ENCODE measurements around the gene RLN3.
A peak's percentile ranks its signal among the peaks of the same experiment; 100 is the strongest.
"Not testable (repeated sequence)": the region's sequence is repeated elsewhere in the genome, so short reads cannot be mapped to it uniquely, and the experiment has no call there.

Gene RLN3

DNA sequence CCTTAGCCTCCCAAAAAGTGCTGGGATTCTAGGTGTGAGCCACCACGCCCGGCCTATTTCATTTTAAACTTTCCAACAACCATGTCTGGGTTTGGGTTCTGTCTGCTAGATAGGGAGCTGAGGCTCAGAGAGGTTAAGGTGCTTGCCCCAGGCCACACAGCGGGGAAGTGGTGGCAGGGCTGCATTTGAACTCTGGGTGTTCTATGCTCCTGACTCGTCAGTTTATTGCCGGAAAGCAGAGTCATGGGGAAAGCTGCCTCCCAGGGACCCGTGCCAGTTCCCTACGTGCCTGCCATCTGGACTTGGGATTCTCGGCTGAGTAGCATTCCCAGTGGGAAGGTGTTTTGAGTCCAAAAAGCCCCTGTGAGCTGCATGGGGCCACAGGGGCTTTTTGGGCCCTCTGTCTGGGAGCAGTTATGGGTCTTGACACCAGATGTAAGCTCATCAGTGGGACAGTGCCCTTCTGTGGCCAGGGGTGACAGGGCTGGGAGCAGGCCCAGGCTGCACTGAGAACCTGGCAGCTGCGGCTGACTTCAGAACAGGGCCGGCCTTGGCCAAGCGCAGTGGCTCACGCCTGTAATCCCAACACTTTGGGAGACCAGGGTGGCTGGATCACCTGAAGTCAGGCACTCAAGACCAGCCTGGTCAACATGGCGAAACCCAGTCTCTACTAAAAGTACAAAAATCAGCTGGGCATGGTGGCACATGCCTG is 32.8 kb upstream of the RLN3 start:
- no peak for DNase-seq (ENCODE audit: low read depth in 2 of 3, low spot score in 1 of 3)

DNA sequence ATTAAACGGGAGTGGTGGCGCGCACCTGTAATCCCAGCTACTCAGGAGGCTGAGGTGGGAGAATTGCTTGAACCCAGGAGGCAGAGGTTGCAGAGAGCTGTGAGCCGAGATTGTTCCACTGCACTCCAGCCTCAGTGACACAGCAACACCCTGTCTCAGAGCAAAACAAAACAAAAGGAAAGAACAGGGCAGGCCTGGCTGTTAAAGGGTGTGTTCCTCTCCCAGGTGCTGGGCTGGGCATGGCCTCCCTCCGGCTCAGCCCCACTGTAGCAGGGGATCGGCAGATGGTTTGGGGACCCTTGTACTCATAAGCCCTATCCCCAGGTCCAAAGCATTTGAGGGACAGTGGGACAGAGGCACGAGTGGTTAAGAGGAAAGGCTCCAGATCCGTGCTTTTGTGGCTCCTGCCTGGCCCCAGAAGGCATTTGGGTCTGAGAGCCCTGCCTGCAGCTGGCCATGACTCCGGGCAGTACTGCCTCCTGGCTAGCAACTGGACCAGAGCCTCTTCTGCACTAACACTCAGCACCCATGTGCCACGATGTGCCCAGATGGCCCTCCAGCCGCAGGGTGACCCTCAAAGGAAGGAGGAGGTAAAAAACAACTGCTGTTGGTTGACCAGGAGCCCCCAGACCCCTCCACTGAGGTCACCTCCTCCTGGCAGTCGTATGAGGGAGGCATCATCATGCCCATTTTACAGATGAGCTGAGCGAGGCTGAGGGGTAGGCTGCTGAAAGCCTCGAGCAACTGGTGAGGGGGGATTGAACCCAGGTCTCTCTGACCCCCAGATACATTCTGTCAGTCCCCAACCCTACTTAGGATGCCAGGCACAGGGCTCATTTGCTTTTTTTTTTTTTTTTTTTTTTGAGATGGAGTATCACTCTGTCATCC is 31.8 kb upstream of the RLN3 start:
- no peak for DNase-seq (ENCODE audit: low read depth in 2 of 3, low spot score in 1 of 3)

DNA sequence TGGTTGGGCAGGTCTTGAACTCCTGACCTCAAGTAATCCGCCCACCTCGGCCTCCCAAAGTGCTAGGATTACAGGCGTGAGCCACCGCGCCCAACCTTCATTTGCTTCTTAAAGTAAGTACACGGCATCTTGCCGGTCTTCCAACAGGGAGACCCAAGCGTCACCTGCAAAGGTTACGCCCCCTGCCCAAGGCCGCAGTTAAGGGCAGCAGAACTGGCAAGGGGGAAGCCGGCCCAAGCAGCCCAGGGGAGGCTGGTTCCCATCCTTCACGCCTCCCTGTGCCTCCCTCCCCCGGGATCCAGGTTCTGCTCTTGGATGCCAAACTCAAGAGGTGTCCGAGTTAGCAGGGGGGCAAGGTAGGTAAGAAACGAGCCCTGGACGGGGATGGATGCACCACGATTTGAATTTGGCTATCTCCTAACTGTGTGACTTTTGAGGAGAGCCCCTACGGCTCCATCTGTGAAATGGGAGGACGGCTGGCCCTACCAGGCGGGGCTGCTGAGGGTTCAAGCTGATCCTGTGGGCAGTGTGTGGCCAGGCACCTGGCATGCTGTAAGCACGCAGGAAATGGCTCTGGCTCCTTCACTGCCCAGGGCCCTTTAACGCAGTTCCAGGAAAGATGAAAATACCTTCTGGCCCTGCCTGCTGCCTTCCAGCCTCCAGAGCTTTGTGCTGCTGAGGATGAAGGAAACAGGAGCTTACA is 30.9 kb upstream of the RLN3 start:
- DNase-seq (ENCODE audit: low read depth in 2 of 3, low spot score in 1 of 3) = no peak

DNA sequence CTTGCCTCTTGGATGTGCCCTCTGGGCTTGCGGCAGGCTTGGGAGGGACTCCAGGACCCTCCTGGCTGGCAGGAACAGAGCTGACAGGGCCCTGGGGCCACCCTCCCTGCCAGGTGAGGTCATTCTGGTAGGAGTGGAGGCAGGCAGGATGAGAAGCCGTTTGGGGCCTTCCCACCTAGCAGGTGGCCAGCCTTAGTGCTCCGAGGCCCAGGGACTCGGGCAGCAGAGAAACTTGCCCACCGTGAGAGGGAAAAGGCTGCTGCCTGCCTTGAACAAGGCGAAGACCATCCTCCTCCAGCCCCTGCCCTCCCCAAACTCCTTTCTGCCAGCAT is 30.4 kb upstream of the RLN3 start:
- no peak for DNase-seq (ENCODE audit: low read depth in 2 of 3, low spot score in 1 of 3)

DNA sequence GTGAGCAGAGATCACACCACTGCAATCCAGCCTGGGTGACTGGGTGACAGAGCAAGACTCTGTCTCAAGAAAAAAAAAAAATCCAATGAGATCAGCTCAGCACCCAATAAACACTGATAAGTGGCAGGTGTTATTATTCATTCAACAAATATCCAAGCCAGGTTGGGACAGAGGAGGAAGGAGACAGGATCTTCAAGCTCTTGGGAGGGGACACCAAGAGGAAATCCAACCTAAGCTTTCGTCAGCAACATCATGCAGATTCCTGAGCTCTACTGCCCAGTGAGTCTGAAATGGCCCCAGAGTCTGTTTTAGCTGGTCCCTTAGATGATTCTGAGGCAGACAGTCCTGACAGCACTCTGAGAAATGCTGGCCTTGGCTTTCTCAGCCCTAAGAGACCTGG is 29.5 kb upstream of the RLN3 start:
- no peak for DNase-seq (ENCODE audit: low read depth in 2 of 3, low spot score in 1 of 3)

DNA sequence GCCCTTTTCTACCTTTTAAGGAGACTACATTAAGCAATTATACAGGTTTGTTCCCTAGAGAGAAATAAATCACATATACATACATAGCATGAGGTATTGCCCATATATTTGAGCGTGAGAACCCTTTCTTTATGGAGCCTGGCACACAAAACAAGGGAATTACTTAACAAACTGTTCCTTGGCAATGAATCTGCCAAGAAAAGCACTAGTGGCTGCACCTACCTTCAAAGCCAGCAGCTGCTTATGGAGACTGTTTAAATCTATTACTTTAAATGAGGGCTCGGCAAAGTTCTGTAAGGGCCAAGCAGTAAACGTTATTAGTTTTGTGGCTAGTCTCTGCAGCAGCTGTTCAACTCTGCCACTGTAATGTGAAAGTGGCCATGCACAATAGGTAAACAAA is 28.9 kb upstream of the RLN3 start:
- DNase-seq (ENCODE audit: low read depth in 2 of 3, low spot score in 1 of 3) = no peak

DNA sequence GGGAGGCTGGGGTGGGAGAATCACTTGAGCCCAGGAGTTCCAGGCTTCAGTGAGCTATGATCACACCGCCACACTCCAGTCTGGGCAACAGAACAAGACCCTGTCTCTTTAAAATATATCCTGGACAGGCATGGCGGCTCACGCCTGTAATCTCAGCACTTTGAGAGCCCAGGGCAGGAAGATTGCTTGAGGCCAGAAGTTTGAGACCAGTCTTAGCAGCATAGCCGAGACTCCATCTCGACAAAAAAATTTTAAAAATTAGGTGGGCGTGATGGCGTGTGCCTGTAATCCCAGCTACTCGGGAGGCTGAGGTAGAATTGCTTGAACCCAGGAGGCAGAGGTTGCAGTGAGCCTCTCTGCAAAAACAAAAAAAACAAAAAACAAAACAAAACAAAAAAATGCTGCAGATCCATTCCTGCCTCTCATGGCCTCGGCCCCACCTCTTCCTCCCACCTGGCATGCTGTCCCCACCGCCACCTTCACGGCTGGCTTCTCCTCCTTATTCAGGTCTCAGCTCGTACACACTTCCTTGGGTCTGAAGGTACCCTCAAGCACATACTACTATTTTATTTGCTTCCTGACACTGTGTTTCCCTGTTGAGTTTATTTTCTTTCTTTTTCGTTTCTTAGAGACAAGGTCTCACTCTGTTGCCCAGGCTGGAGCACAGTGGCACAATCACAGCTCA is 27.1 kb upstream of the RLN3 start:
- no peak for DNase-seq (ENCODE audit: low read depth in 2 of 3, low spot score in 1 of 3)

DNA sequence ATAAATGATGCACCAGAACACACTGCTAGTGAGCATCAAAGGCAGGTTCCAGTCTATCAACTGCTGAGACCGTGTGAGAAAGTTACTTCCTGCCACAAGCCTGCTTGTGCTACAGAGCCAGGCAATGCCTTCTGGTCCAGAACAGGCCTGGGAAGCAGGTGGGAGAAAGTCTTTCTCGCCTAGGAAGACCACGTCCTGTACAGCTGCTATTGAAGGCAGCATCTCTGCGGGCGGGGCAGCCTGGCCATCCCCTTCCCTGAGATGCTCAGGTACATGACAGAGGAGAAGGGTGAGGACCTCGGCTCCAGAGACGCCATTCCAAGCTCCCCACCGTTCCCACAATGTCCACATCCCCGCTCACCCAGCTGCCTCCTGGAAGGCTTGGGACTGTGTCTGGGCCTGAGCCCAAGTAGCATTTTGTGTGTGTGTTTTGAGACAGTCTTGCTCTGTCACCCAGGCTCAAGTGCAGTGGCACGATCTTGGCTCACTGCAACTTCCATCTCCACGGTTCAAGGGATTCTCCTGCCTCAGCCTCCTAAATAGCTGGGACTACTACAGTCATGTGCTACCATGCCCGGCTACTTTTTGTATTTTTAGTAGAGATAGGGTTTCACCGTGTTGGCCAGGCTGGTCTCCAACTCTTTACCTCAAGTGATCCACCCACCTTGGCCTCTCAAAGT is 25.2 kb upstream of the RLN3 start:
- DNase-seq (ENCODE audit: low read depth in 2 of 3, low spot score in 1 of 3) = no peak

DNA sequence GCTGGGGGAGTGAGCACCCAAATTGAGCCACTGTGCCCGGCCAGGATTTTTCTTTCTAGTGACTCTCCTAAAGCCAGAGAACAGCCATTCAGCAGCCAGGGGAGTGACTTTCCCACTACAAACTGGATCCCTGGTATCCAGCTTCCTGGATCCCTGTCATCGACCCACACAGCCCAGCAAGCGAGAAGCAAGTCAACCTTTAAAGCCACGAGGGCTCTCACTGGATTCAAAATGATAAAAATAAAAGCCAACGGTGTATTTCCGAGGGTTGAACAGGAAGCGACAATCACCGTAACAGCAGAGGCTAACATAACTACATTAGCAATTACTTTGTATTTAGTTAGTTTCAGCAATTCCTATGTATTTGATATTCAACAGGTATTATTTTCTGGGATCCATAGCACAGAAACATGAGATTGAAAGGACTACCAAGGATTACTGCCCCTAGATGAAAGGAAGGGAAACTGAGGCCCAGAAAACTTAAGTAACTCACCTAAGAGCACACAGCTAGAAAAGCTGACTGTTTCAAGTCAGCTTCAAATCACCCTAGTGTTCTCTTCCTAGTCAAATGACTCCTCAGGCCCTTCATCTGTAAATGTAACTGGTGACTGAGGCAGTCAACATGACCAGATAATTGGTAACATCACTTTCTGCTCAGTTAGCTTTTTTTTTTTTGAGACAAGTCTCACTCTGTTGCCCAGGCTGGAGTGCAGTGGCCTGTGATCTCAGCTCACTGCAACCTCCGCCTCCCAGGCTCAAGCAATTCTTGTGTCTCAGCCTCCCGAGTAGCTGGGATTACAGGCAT is 24.5 kb upstream of the RLN3 start:
- DNase-seq (ENCODE audit: low read depth in 2 of 3, low spot score in 1 of 3) = no peak

DNA sequence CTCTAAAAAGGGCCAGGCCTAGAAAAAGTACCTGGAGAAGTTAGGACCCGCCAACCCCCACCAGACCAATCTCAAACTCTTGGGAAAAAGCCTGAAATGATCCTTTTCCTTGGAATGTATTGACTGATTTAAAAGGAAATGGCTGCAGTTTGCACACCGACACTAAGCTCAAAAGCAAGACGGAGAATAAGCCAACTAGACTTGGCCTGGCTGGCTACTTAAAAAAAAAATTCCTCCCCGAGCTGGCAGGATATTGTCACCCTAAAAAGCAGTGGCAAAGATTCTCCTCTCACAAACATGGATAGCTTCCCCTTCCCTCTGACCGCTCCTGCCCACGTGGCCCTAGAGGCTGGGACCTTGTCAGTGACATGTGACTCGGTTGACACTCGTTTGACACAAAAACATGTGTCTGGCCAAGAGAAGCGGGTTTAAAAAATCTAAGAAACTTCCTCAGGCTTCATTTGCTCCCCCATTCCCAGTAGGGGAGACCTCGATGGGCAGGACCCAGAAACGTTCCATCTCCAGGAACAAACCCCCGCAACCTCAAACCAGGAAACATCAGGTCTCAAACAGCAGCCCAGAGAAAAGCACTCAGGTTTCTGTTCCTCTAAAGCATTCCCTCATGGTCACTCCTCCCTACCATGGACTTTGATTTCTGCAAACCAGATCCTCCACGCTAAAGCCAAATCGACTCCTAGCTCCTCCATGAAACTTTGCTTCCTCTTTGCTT is 23.2 kb upstream of the RLN3 start:
- no peak for DNase-seq (ENCODE audit: low read depth in 2 of 3, low spot score in 1 of 3)

DNA sequence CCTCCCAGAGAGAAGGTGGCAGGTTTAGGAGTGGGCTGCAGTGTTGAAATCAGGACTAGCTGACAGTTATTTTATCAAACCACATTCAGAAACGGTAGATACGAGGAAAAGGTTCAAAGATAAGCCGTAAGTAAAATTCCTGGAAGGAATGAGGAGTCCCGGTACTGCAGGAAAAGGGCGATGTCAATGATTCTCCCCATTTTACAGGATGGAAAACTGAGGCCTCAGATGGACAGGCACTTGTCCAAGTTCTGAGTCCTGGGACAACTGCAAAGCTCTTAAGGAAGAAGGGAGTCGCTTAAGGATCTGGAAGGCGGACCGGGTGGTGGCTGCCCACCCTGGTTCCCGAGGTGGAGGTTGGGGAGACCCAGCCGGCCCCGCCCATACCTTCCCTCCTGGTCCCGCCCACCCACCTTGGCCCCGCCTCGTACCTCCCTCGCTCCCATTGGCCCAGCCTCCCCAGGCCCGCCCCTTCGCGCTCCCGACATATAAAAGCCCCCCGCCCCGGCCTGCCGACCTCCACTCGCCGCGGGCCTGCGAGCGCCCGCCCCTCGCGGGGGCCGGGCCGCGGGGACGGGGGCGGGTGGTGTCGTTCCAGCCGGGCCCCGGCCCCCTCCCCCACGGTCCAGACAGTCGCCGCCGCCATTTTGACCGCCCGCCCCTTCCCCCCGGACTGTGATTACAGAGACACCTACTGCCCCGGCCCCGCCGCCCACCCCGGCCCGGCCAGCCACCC is 22.4 kb upstream of the RLN3 start:
- peak; percentile 85 to 94 (median 89) for DNase-seq (ENCODE audit: low read depth in 2 of 3, low spot score in 1 of 3)

DNA sequence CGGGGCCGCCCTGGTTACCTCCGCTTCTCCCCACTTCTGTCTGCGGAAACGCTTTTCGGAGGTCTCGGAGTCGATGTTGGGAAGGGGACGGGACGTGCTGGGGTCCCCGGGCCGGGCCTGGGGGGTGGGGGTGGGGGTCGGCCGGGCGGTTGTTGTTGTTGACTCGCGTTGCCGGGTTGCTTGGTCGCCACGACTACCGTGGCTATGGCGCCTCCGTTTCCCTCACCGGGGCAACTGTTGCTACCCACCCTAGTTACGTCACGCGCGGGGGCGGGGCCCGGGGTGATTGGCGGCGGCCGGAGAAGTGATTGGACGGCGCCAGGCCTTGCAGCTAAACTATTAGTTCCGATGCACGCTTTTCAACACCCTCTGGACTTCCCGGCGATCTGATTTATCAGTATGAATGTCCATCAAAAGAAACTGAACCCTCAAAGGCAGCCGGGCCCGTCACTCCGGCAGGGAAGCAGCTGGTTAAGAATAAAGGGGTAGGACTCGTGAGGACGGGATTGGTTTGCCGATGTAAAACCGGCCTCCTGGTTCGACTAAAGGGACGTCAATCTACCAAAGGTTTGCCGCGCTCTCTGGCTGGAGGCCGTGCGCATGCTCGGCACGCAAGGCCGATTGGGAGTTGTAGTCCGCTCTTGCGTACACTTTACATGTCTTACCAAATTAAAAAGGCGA is 21.7 kb upstream of the RLN3 start, which contains the start of gene RFX1:
Gene RFX1, minus strand, starts transcription at position 236 of the 681 bp plus-strand sequence. CDS start 12,477 bp downstream, outside the sequence.
- DNase-seq (ENCODE audit: low read depth in 2 of 3, low spot score in 1 of 3) = peak; percentile 100

DNA sequence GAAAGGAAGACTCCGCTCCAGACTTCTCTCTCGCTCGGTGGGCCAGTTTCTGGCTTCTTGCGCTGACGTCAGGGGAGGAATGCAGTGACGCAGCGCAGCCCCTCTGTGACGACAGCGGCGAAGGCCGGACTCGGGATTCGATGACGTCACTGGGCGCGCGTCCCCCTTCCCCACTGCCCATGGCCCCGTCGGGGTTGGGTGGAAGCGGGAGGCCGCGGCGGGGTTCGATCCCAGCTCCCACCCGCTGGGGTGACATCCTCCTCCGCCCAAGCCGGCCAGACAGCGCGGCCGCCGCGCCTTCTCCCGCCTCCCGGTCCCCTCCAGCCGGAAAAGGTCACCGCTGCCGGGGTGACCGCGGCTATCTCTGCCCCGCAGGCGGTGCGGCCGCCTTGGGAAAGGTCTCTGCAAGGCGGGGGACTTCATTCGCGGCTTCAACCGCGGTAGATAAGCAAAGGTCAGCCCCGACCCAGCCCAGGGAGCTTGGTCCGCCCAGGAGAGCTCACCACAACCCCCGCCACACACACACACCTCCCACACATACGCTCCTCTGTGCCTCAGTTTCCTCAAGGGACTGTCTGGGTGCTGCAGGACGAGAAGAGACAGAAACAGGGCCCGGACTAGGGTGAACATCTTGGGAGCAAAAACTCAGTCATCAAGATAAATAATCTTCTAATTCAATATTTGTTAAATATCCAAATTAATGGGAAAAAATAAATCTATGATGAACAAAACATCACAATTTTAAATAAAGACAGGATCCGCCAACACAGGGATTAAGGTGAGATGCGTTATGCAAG is 21.0 kb upstream of the RLN3 start:
- peak in 1 of 3 donors; percentile 80 for DNase-seq (ENCODE audit: low read depth in 2 of 3, low spot score in 1 of 3)

DNA sequence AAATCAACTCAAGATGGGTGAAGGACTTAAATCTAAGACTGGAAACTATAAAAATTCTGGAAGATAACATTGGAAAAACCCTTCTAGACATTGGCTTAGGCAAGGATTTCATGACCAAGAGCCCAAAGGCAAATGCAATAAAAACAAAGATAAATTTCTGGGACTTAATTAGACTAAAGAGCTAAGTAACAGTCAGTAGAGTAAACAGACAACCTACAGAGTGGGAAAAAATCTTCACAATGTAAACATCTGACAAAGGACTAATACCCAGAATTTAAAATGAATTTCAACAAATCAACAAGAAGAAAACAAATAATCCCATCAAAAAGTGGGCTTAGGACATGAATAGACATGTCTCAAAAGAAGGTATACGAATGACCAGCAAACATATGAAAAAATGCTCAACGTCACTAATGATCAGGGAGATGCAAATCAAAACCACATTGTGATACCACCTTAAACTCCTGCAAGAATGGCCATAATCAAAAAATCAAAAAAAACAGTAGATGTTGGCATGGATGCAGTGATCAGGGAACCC is 15.5 kb upstream of the RLN3 start:
- no peak for DNase-seq (ENCODE audit: low read depth in 2 of 3, low spot score in 1 of 3)

DNA sequence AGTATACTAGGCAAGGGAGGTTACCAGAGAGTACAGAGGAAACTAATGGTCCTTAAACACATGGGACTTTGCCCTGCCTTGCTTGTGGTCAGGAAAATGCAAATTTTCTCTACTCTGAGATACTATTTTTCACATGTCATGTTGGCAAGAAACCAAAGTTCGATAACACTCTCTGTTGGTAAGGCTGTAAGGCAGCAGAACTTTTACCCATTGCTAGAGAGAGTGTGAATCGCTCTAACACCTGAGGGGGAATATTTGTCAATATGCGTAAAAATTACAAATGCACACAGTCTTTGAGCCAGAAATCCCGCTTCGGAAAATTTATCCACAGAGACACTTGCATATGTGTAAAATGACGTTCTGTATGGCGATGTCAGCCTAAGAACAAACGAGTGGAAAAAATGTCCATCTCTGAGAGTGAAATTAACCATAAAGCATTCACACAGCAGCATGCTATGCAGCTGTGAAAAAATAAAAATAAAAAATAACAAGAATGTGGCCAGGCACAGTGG is 12.4 kb upstream of the RLN3 start:
- DNase-seq (ENCODE audit: low read depth in 2 of 3, low spot score in 1 of 3) = no peak

DNA sequence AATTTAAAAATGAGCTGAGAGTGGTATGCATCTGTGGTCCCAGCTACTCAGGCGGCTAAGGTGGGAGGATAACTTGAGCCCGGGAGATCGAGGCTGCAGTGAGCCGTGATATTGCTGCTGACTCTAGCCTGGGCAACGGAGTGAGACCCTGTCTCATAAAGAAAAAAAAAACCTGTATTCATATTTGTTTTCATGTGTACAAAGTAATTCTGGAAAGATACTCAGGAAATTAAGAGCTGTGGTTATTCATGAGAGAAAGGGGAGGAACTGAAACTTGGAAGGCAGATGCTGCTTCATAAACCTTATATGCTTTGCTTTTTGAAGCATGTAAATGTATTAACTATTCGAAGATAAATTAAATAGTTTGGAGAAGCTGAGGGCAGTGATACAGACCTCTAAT is 8.8 kb upstream of the RLN3 start:
- DNase-seq (ENCODE audit: low read depth in 2 of 3, low spot score in 1 of 3) = no peak

DNA sequence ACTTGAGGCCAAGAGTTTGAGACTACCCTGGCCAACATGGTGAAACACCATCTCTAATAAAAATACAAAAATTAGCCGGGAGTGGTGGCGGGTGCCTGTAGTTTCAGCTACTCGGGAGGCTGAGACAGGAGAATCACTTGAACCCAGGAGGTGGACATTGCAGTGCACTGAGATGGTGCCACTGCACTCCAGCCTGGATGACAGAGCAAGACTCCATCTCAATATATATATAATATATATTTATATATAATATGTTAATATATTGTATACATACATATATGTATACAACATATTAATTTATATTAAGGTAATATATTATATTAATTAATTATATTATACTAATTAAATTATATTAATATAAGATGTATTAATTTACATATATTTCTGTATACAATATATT is 8.2 kb upstream of the RLN3 start:
- DNase-seq (ENCODE audit: low read depth in 2 of 3, low spot score in 1 of 3) = not testable (repeated sequence)
